Ascending aorta (tissue), 2 donors: ENCODE measurements around the gene PAGR1. TPM values are rescaled to one million over a fixed set of nuclear protein-coding genes. Genes with fewer than 3 reads are reported as not detected.

Source experiments
- DNase-seq, 2 donors: peaks; one replicate each; pipeline ENCODE4 v3.0.0-alpha.2; 2019; ENCODE audit warnings: low spot score in 2 of 2
- H3K27ac ChIP-seq, 2 donors: fragments of 200-600 bp; sonication (generic); one replicate each; pipeline ENCODE4 v1.5.1; 2016 to 2017; ENCODE audit warnings: mild to moderate bottlenecking in 1 of 2
- H3K27me3 ChIP-seq: fragments of 200-600 bp; sonication (generic); one replicate; pipeline ENCODE4 v1.5.1; 2017
- H3K36me3 ChIP-seq, 2 donors: fragments of 200-600 bp; sonication (generic); one replicate each; pipeline ENCODE4 v1.5.1; 2016
- H3K4me1 ChIP-seq, 2 donors: fragments of 200-600 bp; sonication (generic); one replicate each; pipeline ENCODE4 v1.5.1; 2016 to 2017; ENCODE audit warnings: mild to moderate bottlenecking in 1 of 2
- H3K4me3 ChIP-seq, 2 donors: fragments of 200-600 bp; sonication (generic); one replicate each; pipeline ENCODE4 v1.5.1; 2016 to 2017; ENCODE audit warnings: mild to moderate bottlenecking in 1 of 2
- H3K9me3 ChIP-seq, 2 donors: fragments of 200-600 bp; sonication (generic); one replicate each; pipeline ENCODE4 v1.5.1; 2016
- CTCF ChIP-seq, 3 experiments: fragments of 200-600 bp in 2 of 3; fragments of 450-650 bp in 1 of 3; sonication (generic) in 2 of 3; IDR thresholded peaks; one replicate each; pipeline ENCODE4 v1.5.1; 2016 to 2019; ENCODE audit warnings: antibody characterized with exemption in 3 of 3, mild to moderate bottlenecking in 1 of 3, moderate library complexity in 1 of 3
- intact Hi-C: fragments of 100-400 bp; cut with DNase I; formaldehyde crosslinking; loops from one replicate; pipeline ENCODE4 v1.15.1; 2023
- total RNA-seq: library from RNA; depleted of rRNA; stranded (reverse); fragments of >200 nt; gene quantifications from one replicate; pipeline ENCODE4 v1.1.0, GENCODE V29; 2016

Gene PAGR1
- total RNA-seq, 1 donor from 2014 or later, result 54.3 TPM

DNA sequence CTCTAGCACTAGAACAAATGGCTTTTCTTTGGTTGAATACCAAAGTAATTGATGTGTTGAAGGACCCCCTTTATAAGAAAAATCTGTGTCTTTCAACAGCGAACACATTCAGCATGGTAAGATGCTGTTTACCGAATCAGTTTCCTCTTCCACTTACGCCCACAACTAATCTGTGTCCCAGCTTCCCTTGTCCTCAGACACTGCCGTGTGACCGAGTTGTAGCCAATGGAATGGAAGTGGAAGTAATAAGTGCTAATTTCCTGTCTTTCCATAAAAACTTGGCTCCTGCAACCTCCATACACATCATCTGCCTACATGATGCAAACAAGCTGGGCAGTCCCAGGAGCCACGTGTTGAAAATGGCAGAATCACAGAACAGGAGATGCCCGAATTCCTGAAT lies 36.7 kb downstream of the PAGR1 start:
- Histone ChIP-seq H3K36me3 (peaks cover 4 to 11% of the 10 kb centered on the region in 2 donors), H3K27me3 (no peaks in the 10 kb centered on the region), H3K4me3 (no peak overlapping the region), H3K4me1 (no peaks in the 10 kb centered on the region), H3K27ac (no peak overlapping the region), H3K9me3 (no peaks in the 10 kb centered on the region)
- no peak for DNase-seq
- TF ChIP-seq CTCF (IDR thresholded peaks at IDR 0.05), result no peak
- intact Hi-C loops, result no loop called here

GRCh38 chr16:29854520-29855100 lies 38.7 kb downstream of the PAGR1 start:
- intact Hi-C loops, result no loop called here
- DNase-seq, result no peak
- H3K36me3 ChIP-seq, result peaks cover 8 to 10% of the 10 kb centered on the region in 2 donors
- no peaks in the 10 kb centered on the region for H3K9me3 ChIP-seq
- no peaks in the 10 kb centered on the region for H3K27me3 ChIP-seq
- no peak overlapping the region for H3K27ac ChIP-seq
- no peak overlapping the region for H3K4me3 ChIP-seq
- TF ChIP-seq CTCF (IDR thresholded peaks at IDR 0.05), result no peak
- peaks cover 0 to 11% of the 10 kb centered on the region in 2 donors for H3K4me1 ChIP-seq

GRCh38 chr16:29857133-29857760 lies 41.3 kb downstream of the PAGR1 start:
- H3K27ac ChIP-seq, result no peak overlapping the region
- intact Hi-C loops, result no loop called here
- no peak for TF ChIP-seq CTCF (IDR thresholded peaks at IDR 0.05)

GRCh38 chr16:29858149-29858849 lies 42.3 kb downstream of the PAGR1 start:
- Histone ChIP-seq H3K27ac (peak overlapping the region; percentile 59), H3K36me3 (peaks cover 12 to 25% of the 10 kb centered on the region in 2 donors), H3K27me3 (no peaks in the 10 kb centered on the region), H3K4me3 (no peak overlapping the region), H3K9me3 (no peaks in the 10 kb centered on the region), H3K4me1 (peaks cover 4 to 25% of the 10 kb centered on the region in 2 donors)
- no peak for TF ChIP-seq CTCF (IDR thresholded peaks at IDR 0.05)
- peak in 1 of 2 donors; percentile 72 for DNase-seq
- intact Hi-C loops, result no loop called here

More at GRCh38 chr16:29857133-29857760, 41.3 kb downstream of the PAGR1 start:
- Histone ChIP-seq H3K4me1 (peaks cover 4 to 25% of the 10 kb centered on the region in 2 donors), H3K4me3 (no peak overlapping the region), H3K36me3 (peaks cover 12 to 25% of the 10 kb centered on the region in 2 donors), H3K9me3 (no peaks in the 10 kb centered on the region), H3K27me3 (no peaks in the 10 kb centered on the region)
- no peak for DNase-seq

DNA sequence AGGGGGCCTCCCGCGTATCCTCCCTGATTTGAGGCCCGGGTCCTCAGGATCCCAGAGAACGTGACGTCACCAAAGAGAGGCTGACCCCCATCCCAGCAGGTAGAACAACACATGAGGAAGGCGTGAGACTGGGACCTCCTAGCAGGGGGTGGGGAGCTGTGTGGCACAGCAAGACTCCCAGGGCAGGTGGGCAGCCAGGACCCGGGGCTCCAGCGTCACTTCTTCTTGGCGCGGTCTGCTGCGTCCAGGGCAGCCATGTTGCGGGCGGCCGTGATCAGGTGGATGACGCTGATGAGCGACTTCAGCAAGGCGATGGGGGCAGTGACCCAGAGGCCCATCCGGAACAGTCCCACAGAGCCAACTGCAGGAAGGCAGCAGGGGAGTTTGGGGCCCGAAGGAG lies 43.0 kb downstream of the PAGR1 start:
- no peak for TF ChIP-seq CTCF (IDR thresholded peaks at IDR 0.05)
- Histone ChIP-seq H3K9me3 (no peaks in the 10 kb centered on the region), H3K27me3 (no peaks in the 10 kb centered on the region), H3K4me3 (no peak overlapping the region), H3K4me1 (peaks cover 4 to 25% of the 10 kb centered on the region in 2 donors), H3K36me3 (peaks cover 12 to 25% of the 10 kb centered on the region in 2 donors), H3K27ac (peak overlapping the region; percentile 59)
- intact Hi-C loops, result no loop called here
- DNase-seq, result no peak
